ENCODE data around the gene SURF2.

Gene SURF2

DNA sequence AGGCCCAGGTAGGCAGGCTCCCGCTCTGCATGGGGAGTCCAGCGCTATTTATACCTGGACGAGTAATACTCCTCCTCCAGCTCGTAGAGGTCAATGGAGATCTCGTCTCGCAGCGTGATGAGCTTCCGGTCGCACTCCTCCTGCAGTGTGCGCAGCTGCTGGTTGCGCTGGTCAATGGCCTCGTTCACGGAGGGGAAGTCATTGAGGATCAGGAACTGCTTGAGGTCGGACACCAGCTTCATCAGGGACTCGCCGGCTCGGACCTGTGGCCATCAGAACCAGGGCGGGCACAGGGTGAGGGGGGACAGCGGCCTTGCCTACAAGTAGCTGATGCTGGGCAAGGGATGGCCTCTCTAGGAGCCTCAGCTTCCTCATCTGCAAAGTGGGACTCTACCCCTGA, 12.3 kb upstream of the SURF2 start:
- FAIRE-seq (no peak), DNase-seq (ENCODE audit: insufficient read length, low spot score) (no peak)
- no peak for TF ChIP-seq SPI1 (IDR thresholded peaks at IDR 0.05; ENCODE audit: low read depth, low read length)
- no peak for TF ChIP-seq POU2F2 (IDR thresholded peaks at IDR 0.05; ENCODE audit: low read depth, low read length)
- TF ChIP-seq POLR2AphosphoS5 (IDR thresholded peaks at IDR 0.05; ENCODE audit: low read depth, low read length), result no peak
- no peak for TF ChIP-seq TAF1 (IDR thresholded peaks at IDR 0.05; ENCODE audit: low read depth, low read length)
- TF ChIP-seq PAX5 (IDR thresholded peaks at IDR 0.05; ENCODE audit: insufficient read depth, low read length, severe bottlenecking), result no peak
- TF ChIP-seq POLR2A (IDR thresholded peaks at IDR 0.05; ENCODE audit: low read depth, low read length), result no peak

GRCh38 chr9:133344979-133345378, 11.4 kb upstream of the SURF2 start:
- no peak for FAIRE-seq
- TF ChIP-seq TAF1 (IDR thresholded peaks at IDR 0.05; ENCODE audit: low read depth, low read length) (no peak), POLR2AphosphoS5 (IDR thresholded peaks at IDR 0.05; ENCODE audit: low read depth, low read length) (no peak), PAX5 (IDR thresholded peaks at IDR 0.05; ENCODE audit: insufficient read depth, low read length, severe bottlenecking) (no peak), SPI1 (IDR thresholded peaks at IDR 0.05; ENCODE audit: low read depth, low read length) (no peak), POU2F2 (IDR thresholded peaks at IDR 0.05; ENCODE audit: low read depth, low read length) (no peak), POLR2A (IDR thresholded peaks at IDR 0.05; ENCODE audit: low read depth, low read length) (no peak)
- DNase-seq (ENCODE audit: insufficient read length, low spot score), result no peak

- no peak for TF ChIP-seq TAF1 (IDR thresholded peaks at IDR 0.05; ENCODE audit: low read depth, low read length)
- no peak for TF ChIP-seq POLR2A (IDR thresholded peaks at IDR 0.05; ENCODE audit: low read depth, low read length)
- no peak for TF ChIP-seq PAX5 (IDR thresholded peaks at IDR 0.05; ENCODE audit: insufficient read depth, low read length, severe bottlenecking)
- no peak for TF ChIP-seq POLR2AphosphoS5 (IDR thresholded peaks at IDR 0.05; ENCODE audit: low read depth, low read length)
- TF ChIP-seq POU2F2 (IDR thresholded peaks at IDR 0.05; ENCODE audit: low read depth, low read length), result no peak
- no peak for TF ChIP-seq SPI1 (IDR thresholded peaks at IDR 0.05; ENCODE audit: low read depth, low read length)
- FAIRE-seq (no peak), DNase-seq (ENCODE audit: insufficient read length, low spot score) (no peak)
These were observed 10.8 kb upstream of the SURF2 start for GRCh38 chr9:133345596-133345995.

DNA sequence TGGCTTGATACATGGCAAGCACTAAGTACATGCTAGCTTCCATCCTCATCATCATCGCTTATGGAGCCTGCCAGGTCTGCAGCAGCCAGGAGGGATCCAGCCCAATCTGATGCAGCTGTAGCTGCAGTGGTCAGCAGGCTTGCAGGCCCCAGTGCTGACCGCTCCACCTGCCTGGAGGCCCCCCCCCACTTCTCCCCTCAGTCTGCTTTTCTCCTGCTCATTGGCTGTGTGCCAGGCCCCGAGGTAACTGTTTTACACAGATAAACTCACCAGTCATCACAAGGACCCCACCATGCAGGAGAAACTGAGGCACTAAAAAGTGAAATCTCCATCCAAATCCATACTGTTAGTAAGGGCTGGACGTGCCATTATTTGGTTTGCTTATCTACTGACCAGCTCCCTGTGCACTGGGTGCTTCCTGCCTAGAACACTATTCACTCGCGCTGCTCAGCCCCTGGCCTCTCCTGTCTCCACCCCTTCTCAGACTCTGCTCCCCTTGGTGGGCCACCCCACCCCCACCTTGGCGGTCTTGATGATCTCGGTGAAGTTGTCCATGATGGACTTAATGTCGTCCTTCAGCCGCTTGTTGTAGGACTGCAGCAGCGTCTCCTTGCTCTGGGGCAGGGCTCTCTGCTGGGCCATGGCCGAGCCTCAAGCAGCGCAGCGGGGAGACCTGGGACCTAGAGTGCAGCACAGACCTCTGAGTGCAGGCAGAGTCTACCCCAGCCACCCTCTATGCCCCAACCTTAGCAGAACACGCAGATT, 10.1 kb upstream of the SURF2 start:
- FAIRE-seq (no peak), DNase-seq (ENCODE audit: insufficient read length, low spot score) (no peak)
- TF ChIP-seq POU2F2 (IDR thresholded peaks at IDR 0.05; ENCODE audit: low read depth, low read length), result no peak
- TF ChIP-seq POLR2AphosphoS5 (IDR thresholded peaks at IDR 0.05; ENCODE audit: low read depth, low read length), result no peak
- TF ChIP-seq SPI1 (IDR thresholded peaks at IDR 0.05; ENCODE audit: low read depth, low read length), result no peak
- no peak for TF ChIP-seq POLR2A (IDR thresholded peaks at IDR 0.05; ENCODE audit: low read depth, low read length)
- no peak for TF ChIP-seq PAX5 (IDR thresholded peaks at IDR 0.05; ENCODE audit: insufficient read depth, low read length, severe bottlenecking)
- TF ChIP-seq TAF1 (IDR thresholded peaks at IDR 0.05; ENCODE audit: low read depth, low read length), result no peak

DNA sequence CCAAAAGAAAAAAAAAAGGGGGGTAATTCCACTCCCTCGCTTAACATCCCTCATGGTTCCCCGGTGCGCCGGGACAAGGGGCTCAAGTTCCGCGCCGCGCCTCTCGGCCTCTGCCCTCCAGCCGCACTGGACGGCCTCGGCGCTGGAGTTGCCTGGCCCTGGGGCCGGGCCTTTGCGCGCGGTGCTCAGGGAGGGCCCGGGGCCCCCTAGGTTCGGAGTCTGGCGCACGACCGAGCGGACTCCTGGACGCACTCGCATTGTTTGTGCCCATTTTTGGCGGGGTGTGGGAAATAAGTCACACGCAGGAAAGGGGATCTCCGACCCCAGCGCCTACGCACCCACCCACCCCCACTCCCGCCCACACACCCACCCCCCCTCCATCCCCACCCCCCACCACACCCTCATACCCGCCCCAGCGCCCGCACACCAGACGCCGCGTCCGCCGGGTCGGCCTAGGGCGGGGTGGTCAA, 8.8 kb upstream of the SURF2 start:
- TF ChIP-seq POU2F2 (IDR thresholded peaks at IDR 0.05; ENCODE audit: low read depth, low read length) (no peak), TAF1 (IDR thresholded peaks at IDR 0.05; ENCODE audit: low read depth, low read length) (peak; percentile 42; the same call in 1 of the 2 replicates)
- DNase-seq (ENCODE audit: insufficient read length, low spot score) (peak; percentile 71), FAIRE-seq (no peak)

- TF ChIP-seq POLR2AphosphoS5 (IDR thresholded peaks at IDR 0.05; ENCODE audit: low read depth, low read length) (peak; percentile 99), POLR2A (IDR thresholded peaks at IDR 0.05; ENCODE audit: low read depth, low read length) (peak; percentile 100), PAX5 (IDR thresholded peaks at IDR 0.05; ENCODE audit: insufficient read depth, low read length, severe bottlenecking) (no peak), TAF1 (IDR thresholded peaks at IDR 0.05; ENCODE audit: low read depth, low read length) (peak; percentile 100), SPI1 (IDR thresholded peaks at IDR 0.05; ENCODE audit: low read depth, low read length) (0 out of 2 replicates have a peak, but pooled peaks have one; percentile 17), POU2F2 (IDR thresholded peaks at IDR 0.05; ENCODE audit: low read depth, low read length) (peak; percentile 100)
These were observed 8.2 kb upstream of the SURF2 start, which contains the start of the genes MED22 and RPL7A for GRCh38 chr9:133347985-133348717. Gene MED22, minus strand, starts transcription at chr9:133348131. Its CDS starts 1,469 bp downstream, at chr9:133346662. Gene RPL7A, plus strand, starts transcription at chr9:133348218. Its CDS starts 26 bp downstream, at chr9:133348244.

DNA sequence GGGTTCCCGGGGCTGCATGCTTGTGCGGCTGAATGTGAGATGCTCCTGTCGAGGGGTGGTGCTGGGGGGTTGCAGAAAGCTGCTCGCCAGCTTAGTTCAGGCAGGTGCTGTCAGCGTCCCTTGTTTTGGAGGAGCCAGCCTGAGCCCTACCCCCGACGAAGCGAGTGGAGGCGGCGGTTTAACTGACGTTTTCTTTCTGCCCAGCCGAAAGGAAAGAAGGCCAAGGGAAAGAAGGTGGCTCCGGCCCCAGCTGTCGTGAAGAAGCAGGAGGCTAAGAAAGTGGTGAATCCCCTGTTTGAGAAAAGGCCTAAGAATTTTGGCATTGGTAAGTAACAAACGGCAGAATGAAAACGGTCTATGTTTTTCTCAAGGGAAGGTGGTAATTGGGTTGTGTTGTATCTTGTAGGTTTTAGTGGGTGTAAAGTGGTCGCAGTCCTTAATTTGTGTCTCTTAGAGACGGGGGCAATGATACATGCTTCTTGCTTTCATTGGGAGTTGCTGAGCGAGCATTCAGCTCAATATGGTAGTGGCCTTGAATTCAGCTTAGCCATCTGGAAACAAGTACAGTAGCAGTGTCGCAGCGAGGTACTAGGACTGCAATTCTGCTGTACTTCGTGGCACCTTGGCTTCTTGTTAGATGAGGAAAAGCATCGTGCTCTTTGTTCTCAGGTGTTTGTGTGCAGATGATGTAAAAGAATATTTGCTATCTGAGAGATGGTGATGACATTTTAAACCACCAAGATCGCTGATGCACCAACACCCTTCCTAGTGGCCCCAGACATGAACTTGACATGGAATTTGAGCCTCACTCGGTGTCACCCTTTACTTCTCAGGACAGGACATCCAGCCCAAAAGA, 7.4 kb upstream of the SURF2 start:
- TF ChIP-seq POLR2A (IDR thresholded peaks at IDR 0.05; ENCODE audit: low read depth, low read length), result peak; percentile 52; the same call in 1 of the 2 replicates
- no peak for TF ChIP-seq TAF1 (IDR thresholded peaks at IDR 0.05; ENCODE audit: low read depth, low read length)
- no peak for TF ChIP-seq SPI1 (IDR thresholded peaks at IDR 0.05; ENCODE audit: low read depth, low read length)
- no peak for TF ChIP-seq POLR2AphosphoS5 (IDR thresholded peaks at IDR 0.05; ENCODE audit: low read depth, low read length)
- DNase-seq (ENCODE audit: insufficient read length, low spot score) (no peak), FAIRE-seq (no peak)

More at GRCh38 chr9:133347985-133348717, 8.2 kb upstream of the SURF2 start, which contains the start of the genes MED22 and RPL7A:
- DNase-seq (ENCODE audit: insufficient read length, low spot score), result peak; percentile 89
- FAIRE-seq, result peak; percentile 94

GRCh38 chr9:133349965-133350616, 6.3 kb upstream of the SURF2 start:
- no peak for DNase-seq (ENCODE audit: insufficient read length, low spot score)
- TF ChIP-seq POLR2A (IDR thresholded peaks at IDR 0.05; ENCODE audit: low read depth, low read length) (peak; percentile 39; the same call in 1 of the 2 replicates), TAF1 (IDR thresholded peaks at IDR 0.05; ENCODE audit: low read depth, low read length) (no peak), PAX5 (IDR thresholded peaks at IDR 0.05; ENCODE audit: insufficient read depth, low read length, severe bottlenecking) (no peak), SPI1 (IDR thresholded peaks at IDR 0.05; ENCODE audit: low read depth, low read length) (no peak), POU2F2 (IDR thresholded peaks at IDR 0.05; ENCODE audit: low read depth, low read length) (no peak), POLR2AphosphoS5 (IDR thresholded peaks at IDR 0.05; ENCODE audit: low read depth, low read length) (peak; percentile 48; the same call in 1 of the 2 replicates)
- FAIRE-seq, result no peak
